HG03095 (cell line): Measurements from ENCODE around the gene ZIC5.

Experiments used
- ATAC-seq: cut with Tn5 transposase; IDR thresholded peaks from one replicate; pipeline ENCODE4 v1.9.1; 2021; ENCODE audit warnings: moderate library complexity; ENCODE audit not compliant: unreplicated experiment

ZIC5 gene

DNA sequence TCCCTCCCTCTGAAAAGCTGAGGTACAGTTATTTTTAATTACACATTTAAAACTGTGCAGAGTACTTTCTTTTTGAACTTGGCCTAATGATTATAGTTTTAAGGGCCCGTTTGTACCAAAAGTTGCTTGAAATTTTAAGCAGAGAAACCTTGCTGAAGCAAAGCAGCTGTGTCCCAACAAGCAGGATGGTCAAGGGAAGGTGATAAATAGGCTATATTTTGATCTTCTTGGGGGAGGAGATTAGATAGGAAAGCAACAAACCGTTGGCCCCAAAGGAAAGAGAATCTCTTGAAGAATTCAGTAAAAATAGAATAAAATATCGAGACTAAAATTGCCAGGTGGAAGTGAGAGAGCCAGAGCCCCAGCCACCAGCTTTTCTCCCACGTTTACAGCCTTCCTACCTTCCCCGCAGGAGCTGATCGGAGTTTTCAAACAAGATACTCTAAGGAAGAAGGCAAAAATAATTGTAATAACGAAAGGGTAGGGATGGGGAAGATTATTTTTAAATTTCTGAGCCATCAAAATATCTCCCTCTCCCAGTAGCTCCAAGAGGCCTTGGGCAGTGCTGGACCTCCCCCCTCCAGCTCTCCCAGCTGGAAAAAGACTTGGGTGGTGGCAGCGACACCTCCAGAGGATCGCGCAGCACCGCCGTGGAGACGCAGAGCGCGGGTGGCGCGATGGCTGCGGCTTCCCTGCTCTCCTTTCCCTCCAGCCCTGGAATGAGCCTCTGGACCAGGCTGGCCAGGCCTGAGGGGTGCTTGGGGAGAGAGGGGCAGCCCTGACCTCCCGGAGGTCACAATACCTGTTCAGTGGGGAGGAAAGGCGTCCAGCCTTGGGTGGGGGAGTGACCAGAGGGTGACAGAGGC lies 15.8 kb upstream of the ZIC5 start:
- ATAC-seq, result no peak

GRCh38 chr13:99986741-99987140 lies 15.2 kb upstream of the ZIC5 start:
- ATAC-seq, result no peak

DNA sequence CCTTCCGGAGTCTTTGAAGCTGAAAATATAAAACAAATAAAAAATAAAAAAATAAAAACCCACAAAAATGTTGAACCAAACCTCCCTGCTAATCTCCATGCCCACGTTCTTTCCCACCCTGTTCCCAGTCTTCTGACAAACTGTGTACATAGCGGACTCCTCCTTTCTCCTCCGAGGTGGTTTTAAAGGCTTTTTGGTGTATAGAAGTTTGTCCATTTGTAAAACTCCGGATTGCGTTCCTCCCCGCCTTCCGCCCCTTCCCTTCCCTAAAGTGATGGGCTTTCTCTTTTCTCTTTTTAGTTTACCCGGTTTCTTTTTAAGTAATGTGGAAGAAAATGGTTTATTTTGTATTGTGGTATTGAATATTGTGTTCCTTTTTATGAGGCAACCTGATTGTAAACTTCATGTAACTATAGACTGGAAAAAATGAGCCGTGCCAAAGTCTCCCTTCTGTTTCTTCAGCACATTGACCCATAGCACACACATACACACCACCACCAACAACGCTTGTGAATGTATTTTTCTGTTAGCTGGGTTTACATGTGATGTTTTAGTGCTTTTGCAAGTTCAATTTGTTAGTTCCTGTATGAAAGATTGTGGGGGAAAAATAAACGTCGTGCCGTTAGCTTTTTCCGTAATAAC lies 14.4 kb upstream of the ZIC5 start:
- ATAC-seq, result no peak

GRCh38 chr13:99985241-99985874 lies 13.8 kb upstream of the ZIC5 start:
- ATAC-seq, result no peak

GRCh38 chr13:99984461-99985240 lies 13.1 kb upstream of the ZIC5 start:
- ATAC-seq, result no peak

DNA sequence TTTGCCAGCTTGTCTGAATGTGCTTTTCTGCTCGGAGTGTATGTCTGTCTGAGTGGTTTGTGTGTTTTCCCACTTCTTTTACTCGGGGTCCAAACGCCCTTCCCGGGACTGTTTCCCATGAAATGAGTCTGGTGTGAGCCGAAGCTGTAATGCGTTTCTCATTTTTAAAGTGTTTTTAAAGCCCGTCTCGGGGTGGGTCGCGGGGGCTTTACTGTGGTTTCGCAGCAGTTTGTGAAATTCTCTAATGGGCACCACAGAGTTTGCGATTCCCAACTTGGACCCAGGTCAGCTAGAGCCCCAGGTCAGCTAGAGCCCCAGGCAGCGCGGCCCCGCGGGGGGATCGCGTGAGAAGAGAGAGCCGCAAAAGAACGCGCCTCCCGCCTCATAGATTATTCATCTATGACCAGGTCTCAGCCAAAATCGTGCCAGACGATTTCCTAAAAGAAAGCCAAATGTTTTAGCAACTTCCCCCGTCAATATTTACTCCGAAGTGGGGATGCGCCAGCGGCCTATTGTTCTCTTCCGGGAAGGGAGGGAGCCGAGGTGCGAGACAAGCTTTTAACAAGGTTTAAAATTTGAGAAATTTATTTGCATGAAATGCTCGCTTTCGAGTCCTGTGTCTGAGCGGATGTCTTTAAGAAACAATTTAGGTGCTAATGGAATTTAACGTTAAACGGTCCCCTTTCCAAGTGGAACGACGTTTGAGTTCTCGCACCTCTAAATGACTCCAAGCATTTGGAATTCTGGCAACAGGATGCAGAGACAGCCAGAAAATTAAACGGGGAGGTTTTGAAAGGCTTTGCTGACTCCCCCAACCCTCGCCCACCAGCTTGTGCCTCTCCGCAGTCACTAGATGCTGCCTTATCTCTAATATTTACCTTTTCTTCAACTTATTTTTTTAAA lies 12.2 kb upstream of the ZIC5 start:
- no peak for ATAC-seq

DNA sequence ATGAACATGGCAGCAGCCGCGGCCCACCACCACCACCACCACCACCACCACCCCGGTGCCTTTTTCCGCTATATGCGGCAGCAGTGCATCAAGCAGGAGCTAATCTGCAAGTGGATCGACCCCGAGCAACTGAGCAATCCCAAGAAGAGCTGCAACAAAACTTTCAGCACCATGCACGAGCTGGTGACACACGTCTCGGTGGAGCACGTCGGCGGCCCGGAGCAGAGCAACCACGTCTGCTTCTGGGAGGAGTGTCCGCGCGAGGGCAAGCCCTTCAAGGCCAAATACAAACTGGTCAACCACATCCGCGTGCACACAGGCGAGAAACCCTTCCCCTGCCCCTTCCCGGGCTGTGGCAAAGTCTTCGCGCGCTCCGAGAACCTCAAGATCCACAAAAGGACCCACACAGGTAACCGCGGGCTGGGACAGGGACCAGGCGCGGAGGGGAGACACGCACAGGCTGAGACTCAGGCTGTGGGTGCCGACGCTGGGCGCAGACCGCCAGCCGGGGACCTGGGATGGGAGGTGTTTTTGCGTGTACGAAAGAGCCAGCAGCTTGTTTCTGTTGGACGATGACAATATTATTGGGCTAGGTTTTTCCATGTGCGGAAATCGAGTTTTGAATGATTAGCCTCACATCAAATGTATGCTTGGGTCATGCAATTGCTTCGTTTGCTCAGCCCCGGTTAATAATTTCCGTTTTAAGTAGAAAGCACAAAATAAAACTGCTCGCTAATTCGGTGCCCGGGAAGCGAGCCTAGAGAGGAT lies 11.3 kb upstream of the ZIC5 start:
- no peak for ATAC-seq

GRCh38 chr13:99982036-99982730 lies 10.6 kb upstream of the ZIC5 start:
- ATAC-seq, result no peak

DNA sequence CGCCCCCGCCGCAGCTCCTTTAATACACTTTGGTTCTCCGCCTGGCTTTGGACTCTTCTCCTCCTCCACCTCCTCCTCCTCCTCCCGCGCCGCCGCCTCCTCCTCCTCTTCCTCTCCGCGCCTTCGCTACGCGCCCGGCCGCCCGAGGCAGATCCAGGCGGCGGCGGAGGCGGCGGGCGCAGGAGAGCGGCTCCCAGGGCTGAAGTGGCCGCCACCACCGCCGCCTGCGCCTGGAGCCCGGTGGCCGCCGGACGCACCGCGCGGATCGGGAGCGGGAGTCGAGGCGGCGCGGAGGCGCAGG lies 10.1 kb upstream of the ZIC5 start, which contains the start of gene ZIC2:
TSS of gene ZIC2 (plus strand) at position 50 of the 301 bp plus-strand sequence. CDS start 281 bp downstream, outside the sequence.
- ATAC-seq, result no peak

- no peak for ATAC-seq
These were observed 9.5 kb upstream of the ZIC5 start for GRCh38 chr13:99980824-99981734.

DNA sequence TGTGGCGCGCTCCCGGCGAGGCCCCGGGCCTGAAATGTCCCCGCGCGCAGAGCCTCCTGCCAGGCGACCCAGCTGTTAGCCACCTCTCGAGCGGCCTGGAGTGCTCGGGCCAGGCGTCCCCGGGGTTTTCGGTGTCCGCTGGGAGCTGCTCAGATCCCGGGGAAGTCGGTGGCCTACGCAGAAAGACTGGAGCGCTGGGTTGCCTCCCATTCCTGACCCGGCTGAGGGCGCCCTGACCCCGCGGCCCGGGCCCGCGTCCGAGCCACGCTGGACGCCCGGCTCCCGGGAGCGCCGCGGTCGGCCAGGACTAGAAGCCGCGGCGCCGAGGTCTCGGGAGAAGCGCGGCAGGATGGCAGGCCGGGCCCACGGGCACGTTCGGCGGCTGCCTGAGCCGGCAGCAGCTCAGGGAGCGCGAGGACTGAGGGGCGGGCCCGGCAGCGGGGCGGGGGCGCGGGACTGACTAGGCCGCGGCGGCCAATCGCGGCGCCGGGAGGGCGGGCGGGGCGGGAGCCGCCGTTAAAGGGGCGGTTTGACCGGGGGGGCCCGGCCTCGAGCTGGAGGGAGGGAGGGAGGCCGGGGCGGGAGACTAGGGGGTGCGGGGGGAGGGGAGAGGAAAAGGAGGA lies 8.7 kb upstream of the ZIC5 start:
- peak; percentile 82 for ATAC-seq

DNA sequence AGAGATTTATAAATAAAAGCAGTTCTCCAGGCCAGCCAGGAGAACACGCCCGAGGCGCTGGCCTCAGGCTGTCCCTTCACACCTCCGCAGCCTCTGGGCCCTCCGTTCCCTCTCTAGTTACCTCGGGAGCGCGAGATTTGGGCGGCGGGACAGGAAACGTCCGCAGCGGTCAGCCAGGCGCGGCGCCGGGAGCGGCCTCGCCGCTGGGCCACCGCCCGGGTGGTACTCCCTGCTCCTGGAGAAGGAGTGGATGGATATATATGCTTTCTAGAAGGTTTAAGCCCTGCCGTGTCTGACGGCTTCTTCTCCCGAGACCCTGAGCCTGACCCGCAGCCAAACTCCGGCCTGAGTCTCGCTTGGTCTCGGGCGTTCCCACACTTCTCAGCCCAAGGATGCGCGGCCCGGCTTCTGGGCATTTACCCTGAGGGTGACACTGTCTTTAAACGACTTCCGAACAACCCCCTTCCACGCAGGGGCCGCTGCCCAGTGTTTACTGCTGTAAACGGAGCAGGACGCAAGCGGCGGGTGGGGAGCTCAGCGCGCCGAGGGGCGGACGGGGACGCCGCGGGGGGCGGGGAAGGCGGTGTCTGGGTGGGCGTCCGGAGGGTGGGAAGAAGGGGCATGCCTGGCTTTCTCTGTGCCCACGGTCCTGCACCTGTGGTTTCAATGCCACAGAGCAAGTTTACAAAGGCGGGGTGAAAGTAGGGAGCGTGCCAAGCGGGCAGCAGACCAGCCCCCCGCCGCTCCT lies 8.1 kb upstream of the ZIC5 start:
- no peak for ATAC-seq

GRCh38 chr13:99978799-99979452 lies 7.4 kb upstream of the ZIC5 start:
- ATAC-seq, result no peak

DNA sequence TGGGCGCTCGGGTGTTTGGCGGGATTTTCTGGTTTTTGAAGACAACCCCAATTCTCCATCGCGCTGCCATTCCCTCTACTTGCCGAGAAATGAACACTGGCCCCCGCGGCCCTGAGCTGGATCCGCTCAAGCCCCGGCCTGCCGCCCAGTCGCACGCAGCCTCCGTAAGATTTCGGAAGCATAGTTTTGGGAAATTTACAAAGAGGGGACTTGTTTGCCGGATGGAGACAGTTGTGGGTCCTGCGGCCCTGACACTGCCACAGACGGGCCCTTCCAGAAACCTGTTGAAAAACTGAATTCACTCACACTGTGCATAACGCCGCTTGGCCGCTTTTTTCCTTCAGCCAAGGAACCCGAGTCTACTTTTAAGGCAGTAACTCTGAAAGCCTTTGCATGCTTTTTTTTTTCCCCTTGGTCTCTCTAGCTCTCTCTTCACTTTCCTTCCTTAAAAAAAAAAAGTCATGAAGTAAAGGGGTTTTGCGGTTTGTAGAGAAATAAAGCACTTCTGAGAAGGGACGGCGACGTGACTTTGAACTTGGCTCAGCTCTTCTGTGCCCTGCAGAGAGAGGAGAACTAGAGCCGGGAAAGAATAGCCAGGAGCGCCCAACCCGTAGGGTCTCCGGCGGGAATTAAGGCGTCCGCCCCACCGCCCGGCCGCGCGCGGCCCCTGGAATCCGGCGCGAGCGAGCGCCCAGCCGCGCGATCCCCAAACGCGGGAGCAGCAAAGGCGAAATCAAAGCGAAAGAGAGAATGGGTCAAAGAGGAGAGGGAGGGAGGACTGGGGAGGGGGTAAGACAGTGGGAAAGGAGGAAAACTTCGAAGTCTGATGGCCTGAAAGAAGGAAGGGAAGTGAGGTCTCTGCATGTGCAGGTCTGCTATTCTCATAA lies 6.6 kb upstream of the ZIC5 start:
- ATAC-seq, result no peak

DNA sequence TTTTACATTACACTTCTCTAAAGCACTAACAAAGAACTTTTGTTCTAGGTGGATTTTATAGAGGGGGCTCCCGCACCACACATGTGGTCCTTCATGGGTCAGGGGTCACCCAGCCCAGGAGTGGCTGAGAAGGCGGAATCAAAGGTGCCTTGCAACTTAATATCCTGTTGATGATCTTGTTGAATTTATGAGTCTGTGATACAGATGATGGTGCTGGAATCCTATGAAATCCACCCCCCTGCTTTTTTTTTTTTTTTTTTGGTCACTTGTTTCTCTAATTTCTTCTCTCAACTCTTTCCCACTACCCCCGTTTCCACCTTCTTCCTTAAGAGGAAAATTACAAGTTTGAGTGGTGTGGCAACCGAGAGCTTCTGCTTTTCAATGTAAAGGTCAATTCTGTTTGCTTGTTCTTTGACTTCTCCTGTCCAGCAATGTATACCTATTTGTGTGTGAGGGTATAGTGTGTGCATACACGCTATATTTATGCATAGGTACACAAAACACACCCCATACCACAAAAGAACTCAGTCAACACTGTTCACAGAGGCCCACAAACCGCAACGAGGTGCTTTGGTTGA lies 5.9 kb upstream of the ZIC5 start:
- ATAC-seq, result no peak
